HG02588 (cell line): Measurements from ENCODE around the gene OR4K2.
"Not testable (repeated sequence)": the region's sequence is repeated elsewhere in the genome, so short reads cannot be mapped to it uniquely, and the experiment has no call there.

Source experiments
- ATAC-seq: cut with Tn5 transposase; IDR thresholded peaks from one replicate; pipeline ENCODE4 v1.9.1; 2021; ENCODE audit warnings: mild to moderate bottlenecking, moderate library complexity; ENCODE audit not compliant: unreplicated experiment

Gene OR4K2

DNA sequence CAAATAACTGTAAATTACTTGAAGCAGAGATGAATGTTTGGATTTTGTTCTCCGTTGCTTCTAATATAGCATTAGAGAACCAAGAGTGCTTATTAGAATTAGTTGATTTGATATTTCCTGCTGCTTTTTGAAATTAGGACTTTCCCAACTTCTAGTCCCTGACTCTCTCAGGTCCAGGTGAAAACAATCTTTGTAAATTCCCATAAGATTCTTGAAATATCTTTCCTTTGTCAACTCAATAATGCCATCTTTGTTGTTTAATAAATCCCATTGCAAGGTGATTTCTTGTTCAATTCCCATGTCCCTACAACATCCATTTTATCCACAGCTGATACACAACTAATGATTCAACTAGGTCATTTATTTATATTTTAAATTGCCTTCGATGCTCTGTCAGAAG lies at the start of gene OR4K2:
OR4K2 (plus strand) TSS at position 301 of the 400 bp plus-strand sequence. CDS start 1,126 bp downstream, outside the sequence.
- no peak for ATAC-seq

DNA sequence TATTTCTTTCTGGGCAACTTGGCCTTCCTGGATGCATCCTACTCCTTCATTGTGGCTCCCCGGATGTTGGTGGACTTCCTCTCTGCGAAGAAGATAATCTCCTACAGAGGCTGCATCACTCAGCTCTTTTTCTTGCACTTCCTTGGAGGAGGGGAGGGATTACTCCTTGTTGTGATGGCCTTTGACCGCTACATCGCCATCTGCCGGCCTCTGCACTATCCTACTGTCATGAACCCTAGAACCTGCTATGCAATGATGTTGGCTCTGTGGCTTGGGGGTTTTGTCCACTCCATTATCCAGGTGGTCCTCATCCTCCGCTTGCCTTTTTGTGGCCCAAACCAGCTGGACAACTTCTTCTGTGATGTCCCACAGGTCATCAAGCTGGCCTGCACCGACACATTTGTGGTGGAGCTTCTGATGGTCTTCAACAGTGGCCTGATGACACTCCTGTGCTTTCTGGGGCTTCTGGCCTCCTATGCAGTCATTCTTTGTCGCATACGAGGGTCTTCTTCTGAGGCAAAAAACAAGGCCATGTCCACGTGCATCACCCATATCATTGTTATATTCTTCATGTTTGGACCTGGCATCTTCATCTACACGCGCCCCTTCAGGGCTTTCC lies 47.2 kb upstream of the OR4K2 start:
- ATAC-seq = not testable (repeated sequence)

GRCh38 chr14:19828314-19828713 lies 46.6 kb upstream of the OR4K2 start:
- no peak for ATAC-seq

DNA sequence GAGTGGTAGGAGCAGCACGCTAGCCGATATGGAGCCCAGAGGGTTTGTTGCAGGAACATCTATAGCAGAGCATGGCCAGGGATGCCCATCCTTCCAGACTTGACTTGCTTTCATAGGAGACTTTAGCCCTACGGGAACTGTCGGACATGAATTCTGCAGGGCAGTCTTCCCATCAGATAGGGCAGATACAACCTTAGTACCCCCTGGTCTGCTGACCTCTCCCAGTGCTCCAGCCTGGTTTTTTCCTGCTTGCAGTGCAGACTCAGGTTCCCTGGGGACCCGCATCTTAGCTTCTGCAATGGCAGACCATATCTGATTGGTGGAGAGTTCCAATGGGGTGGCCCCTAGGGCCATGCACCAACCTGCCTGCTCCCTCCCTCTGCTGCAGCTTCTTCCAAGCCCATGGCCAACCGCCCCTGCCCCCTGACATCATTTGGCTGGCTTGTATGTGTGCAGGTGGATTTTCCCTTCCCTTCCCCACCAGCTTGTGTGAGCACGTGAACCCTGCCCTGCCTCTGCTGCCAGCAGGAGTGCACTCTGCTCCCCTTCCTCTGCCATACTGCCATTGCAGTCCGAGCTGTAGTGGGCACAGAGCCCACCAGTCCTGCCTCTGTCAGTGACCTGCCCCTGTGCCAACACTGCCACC lies 40.6 kb upstream of the OR4K2 start:
- not testable (repeated sequence) for ATAC-seq

- no peak for ATAC-seq
These were observed 36.5 kb upstream of the OR4K2 start for GRCh38 chr14:19838433-19838832.

DNA sequence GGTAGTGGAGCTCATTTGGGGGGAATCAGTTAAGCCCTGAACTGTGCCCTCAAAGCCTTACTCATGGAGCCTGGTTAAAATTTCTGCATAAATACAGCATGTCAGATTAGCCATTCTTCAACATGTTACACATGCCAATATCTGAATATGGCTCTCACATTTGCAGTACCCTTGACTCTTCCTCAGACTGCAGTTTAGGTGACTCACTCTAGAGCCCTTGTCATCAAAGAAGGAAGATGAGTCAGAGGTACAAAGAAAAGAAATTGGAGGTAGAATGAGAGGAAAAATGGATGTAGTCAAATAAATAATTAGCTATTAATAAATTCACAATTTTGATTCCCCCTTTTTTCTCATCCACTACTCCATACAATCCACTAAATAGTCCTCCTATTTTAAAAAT lies 23.6 kb upstream of the OR4K2 start:
- ATAC-seq = no peak

DNA sequence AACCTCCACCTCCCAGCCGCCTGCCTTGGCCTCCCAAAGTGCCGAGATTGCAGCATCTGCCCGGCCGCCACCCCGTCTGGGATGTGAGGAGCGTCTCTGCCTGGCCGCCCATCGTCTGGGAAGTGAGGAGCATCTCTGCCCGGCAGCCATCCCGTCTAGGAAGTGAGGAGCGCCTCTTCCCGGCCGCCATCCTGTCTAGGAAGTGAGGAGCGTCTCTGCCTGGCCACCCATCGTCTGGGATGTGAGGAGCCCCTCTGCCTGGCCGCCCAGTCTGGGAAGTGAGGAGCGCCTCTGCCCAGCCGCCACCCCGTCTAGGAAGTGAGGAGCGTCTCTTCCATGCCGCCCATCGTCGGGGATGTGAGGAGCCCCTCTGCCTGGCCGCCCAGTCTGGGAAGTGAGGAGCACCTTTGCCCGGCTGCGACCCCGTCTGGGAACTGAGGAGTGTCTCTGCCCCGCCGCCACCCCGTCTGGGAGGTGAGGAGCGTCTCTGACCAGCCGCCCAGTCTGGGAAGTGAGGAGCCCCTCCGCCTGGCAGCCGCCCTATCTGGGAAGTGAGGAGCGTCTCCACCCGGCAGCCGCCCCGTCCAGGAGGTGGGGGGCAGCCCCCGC lies 8.8 kb upstream of the OR4K2 start:
- ATAC-seq = not testable (repeated sequence)

DNA sequence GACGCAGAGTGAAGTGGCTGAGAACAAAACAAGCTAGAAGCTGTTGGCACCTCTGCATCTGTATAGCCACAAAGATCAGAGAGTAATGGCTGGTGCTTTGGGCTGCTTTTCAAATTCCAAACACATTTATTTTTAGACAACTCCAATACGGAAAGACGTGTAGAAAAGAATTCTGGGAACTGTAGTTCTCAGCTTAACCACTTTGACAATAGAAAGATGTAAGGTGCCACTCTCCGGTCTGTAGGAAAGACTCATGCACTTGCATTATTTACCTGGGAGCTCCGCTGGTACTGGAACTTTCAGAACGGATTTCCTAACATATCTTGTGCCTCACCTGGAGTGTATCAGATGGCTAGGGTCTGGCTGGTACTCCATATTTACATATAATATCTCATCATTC lies 1.8 kb upstream of the OR4K2 start:
- no peak for ATAC-seq

- ATAC-seq = no peak
These were observed 3.2 kb downstream of the OR4K2 start for GRCh38 chr14:19878029-19878642.

DNA sequence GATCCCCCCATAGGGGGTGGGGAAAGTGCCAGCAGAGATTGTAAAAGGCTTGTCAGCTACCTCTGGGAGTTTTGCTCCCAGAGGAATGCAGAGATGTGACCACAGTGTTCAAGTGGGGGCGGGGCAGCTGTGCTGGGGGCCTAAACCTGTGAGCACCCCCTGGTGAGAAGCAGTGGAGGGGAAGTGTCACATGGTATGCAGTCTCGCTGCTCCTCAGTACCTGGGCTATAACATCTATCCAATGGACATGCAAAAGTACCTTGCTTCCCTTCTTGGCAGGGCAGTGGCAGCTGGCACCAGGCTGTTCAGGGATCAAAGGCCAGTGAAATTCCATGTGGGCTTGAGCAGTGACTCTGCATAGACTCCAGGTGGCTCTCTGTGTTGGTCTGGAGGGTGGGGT lies 20.3 kb downstream of the OR4K2 start:
- ATAC-seq = no peak

DNA sequence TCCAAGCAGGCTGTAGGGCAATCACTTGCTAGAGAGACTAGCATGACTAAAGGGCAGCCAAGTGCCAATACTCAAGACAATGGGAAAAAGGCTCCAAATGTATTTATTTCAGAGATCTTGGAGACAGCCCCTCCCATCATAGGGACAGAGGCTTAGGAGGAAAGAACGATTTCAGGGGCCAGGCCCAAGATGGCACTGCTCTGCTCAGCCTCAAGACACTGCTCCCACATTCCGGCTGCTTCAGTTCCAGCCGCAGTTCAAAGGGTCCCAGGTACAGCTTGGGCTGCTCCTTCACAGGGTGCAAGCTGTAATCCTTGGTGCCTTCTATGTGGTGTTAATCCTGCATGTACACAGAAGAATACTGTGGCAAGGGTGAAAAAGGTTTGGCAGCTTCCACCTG lies 26.1 kb downstream of the OR4K2 start:
- no peak for ATAC-seq

GRCh38 chr14:19902409-19902808 lies 27.5 kb downstream of the OR4K2 start:
- no peak for ATAC-seq

- no peak for ATAC-seq
These were observed 31.7 kb downstream of the OR4K2 start for GRCh38 chr14:19906665-19907064.

GRCh38 chr14:19911114-19911513 lies 36.2 kb downstream of the OR4K2 start:
- no peak for ATAC-seq

DNA sequence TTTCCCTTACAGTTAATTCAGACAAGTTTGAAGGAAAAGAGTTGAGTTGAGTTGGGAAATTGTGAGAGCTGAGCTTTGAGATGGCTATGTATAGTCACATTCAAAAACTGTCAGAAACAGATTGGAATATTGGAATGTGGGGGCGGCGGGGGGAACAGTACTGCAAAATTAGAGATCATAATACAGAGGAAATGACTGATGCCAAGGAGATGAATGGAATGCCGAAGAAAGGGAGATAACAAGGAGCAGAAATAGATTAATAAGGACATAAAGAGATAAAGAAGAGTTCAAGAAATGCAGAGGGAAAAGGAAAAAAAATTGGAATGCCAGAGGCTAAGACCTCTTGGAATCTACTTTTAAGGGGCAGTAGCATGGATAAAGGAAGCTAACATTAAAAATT lies 42.3 kb downstream of the OR4K2 start:
- no peak for ATAC-seq

DNA sequence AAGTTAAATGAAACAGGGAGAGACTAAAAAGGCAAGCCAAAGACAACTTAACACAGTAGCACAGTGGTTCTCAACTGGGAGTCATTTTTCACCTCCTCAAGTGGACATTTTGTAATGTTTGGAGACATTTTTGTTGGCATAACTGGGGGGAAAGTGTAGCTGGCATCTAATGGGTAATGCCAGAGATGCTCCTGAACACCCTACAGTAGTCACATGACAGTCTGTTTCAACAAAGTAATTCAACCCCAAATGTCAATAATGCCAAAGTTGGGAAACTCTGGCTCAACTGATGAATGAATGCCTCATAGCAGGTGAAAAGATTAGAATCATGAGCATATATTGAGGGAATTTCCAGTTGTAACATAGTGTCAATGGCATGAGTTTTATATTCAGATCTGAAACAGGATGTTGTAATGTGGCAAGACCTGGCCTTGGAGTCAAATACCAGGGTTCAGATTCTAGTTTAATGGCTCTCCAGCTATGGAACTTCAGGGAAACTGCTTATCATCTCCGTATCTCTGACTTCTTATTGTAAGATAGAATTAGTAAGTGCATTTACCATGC lies 43.1 kb downstream of the OR4K2 start:
- ATAC-seq = no peak

GRCh38 chr14:19918553-19919264 lies 43.8 kb downstream of the OR4K2 start:
- no peak for ATAC-seq

DNA sequence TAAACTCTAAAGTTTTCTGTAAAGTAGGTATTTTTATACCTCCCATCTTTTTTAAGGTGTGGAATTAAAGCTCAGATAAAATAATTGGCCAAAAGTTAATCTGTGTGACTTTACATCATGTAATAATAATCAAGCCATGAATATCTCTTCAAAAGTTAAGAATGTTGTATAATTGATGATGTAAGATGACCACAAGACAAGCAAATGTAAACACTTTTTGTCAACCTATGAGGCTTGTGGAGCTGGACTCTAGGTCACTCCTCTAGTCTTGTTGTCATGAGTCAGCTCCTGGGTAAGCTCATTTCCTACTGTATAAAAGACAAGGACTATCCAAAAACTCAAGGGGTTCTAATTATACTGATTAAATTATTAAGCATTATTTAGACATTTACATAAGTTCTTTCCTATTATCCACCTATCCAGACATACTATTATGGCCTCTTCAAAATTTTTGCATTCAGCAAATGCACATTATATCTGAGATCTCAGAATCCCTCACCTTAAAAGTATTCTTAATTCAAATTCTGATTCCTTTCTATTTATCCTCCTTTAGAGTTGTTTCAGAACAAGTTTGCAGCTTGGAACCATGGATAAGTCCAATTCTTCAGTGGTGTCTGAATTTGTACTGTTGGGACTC lies 45.2 kb downstream of the OR4K2 start, which contains the start of gene OR4K5:
OR4K5 (plus strand) TSS at position 587 of the 637 bp plus-strand sequence; CDS start at position 587, 0 bp downstream.
- no peak for ATAC-seq

DNA sequence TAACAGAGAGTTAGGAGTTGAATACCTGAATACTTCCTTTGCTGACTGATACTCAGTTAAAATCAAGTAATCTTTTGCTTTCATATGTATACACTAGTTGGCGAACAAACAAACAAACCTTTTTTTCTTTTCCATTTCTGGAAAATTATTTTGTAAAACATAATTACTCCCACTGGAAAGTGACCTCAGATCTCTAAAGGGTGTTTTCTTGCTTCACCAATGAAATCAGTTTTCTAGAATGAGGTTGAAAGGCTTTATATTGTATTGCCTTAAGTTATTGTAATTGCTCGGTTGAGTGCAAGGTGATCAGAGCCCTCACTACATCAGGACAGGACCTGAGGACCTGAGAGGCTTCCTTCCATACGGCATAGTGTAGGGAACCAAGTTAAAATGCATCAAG lies 55.7 kb downstream of the OR4K2 start, which contains the start of gene OR4K1:
OR4K1 (plus strand) TSS at position 301 of the 400 bp plus-strand sequence. CDS start 4,750 bp downstream, outside the sequence.
- ATAC-seq = no peak
